HG02840 (cell line): ENCODE results near the gene GID8.

Source experiments
- ATAC-seq: cut with Tn5 transposase; IDR thresholded peaks from one replicate; pipeline ENCODE4 v1.9.1; 2021; ENCODE audit warnings: mild to moderate bottlenecking, moderate library complexity, moderate number of reproducible peaks; ENCODE audit not compliant: unreplicated experiment, low FRiP score

The GID8 gene

GRCh38 chr20:62901891-62902290 lies 36.1 kb upstream of the GID8 start:
- no peak for ATAC-seq

- ATAC-seq, result no peak
These were observed 34.9 kb upstream of the GID8 start for GRCh38 chr20:62902926-62903615.

- ATAC-seq, result no peak
These were observed 32.3 kb upstream of the GID8 start for GRCh38 chr20:62905536-62906117.

- ATAC-seq, result no peak
These were observed 31.7 kb upstream of the GID8 start for GRCh38 chr20:62906209-62906608.

- ATAC-seq, result no peak
These were observed 31.1 kb upstream of the GID8 start for GRCh38 chr20:62906647-62907375.

- ATAC-seq, result no peak
These were observed 30.3 kb upstream of the GID8 start for GRCh38 chr20:62907384-62908317.

- ATAC-seq, result no peak
These were observed 28.8 kb upstream of the GID8 start for GRCh38 chr20:62908971-62909791.

GRCh38 chr20:62910217-62910766 lies 27.7 kb upstream of the GID8 start:
- no peak for ATAC-seq

- ATAC-seq, result no peak
These were observed 27.0 kb upstream of the GID8 start for GRCh38 chr20:62910777-62911497.

GRCh38 chr20:62911701-62912280 lies 26.2 kb upstream of the GID8 start:
- ATAC-seq, result no peak

GRCh38 chr20:62913043-62913630 lies 24.8 kb upstream of the GID8 start:
- no peak for ATAC-seq

GRCh38 chr20:62914436-62914835 lies 23.5 kb upstream of the GID8 start:
- no peak for ATAC-seq

GRCh38 chr20:62914970-62915457 lies 22.9 kb upstream of the GID8 start:
- no peak for ATAC-seq

- ATAC-seq, result no peak
These were observed 21.1 kb upstream of the GID8 start for GRCh38 chr20:62916703-62917476.

- no peak for ATAC-seq
These were observed 20.2 kb upstream of the GID8 start for GRCh38 chr20:62917720-62918119.

GRCh38 chr20:62918147-62918546 lies 19.8 kb upstream of the GID8 start:
- ATAC-seq, result no peak

- no peak for ATAC-seq
These were observed 19.1 kb upstream of the GID8 start for GRCh38 chr20:62918831-62919230.
